ENCODE data around the gene GNG13. TPM values are rescaled to one million over a fixed set of nuclear protein-coding genes. Genes with fewer than 3 reads are reported as not detected.

The GNG13 gene
- total RNA-seq, 2 donors from 2014 or later = not detected

DNA sequence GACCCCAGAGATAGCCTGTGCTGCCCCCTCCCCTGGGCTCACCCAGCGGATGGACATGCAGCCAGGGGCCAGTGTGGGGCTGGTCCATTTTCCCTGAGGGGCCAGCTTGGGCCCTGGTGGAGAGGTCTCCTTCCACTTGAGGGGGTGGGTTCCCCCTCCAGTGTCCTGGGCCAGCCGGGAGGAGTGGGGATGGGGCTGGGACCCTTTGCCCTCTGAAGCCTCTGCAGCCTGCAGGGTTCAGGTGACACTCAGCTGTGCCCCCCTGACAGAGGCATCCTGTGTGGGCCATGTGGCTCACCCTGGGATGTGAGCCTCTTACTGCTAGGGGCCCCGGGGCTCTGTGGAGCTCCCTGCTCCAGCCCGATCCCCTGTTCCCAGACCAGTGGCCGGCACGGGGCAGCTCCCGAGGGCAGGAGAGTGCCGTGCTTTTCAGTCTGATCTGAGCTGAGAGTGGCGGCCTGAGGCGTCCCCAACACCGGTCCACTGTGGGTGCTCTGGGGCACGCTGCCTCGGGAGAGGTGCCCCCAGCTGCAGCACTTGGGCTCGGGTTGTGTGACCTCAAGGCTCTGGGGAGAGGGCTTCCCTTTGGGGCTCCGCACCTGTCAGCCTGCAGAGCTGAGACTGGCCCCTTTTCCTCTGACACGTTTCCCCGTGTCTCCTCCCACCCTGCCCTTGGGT lies 439 bp upstream of the GNG13 start:
- no peak overlapping the region for H3K27ac ChIP-seq
- no peaks in the 10 kb centered on the region for H3K9me3 ChIP-seq
- H3K27me3 ChIP-seq = peaks cover 4 to 21% of the 10 kb centered on the region in 2 donors
- TF ChIP-seq, protein P1, sequence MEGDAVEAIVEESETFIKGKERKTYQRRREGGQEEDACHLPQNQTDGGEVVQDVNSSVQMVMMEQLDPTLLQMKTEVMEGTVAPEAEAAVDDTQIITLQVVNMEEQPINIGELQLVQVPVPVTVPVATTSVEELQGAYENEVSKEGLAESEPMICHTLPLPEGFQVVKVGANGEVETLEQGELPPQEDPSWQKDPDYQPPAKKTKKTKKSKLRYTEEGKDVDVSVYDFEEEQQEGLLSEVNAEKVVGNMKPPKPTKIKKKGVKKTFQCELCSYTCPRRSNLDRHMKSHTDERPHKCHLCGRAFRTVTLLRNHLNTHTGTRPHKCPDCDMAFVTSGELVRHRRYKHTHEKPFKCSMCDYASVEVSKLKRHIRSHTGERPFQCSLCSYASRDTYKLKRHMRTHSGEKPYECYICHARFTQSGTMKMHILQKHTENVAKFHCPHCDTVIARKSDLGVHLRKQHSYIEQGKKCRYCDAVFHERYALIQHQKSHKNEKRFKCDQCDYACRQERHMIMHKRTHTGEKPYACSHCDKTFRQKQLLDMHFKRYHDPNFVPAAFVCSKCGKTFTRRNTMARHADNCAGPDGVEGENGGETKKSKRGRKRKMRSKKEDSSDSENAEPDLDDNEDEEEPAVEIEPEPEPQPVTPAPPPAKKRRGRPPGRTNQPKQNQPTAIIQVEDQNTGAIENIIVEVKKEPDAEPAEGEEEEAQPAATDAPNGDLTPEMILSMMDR (IDR thresholded peaks at IDR 0.05) = no peak
- no peak overlapping the region for H3K4me3 ChIP-seq
- DNase-seq (ENCODE audit: low spot score) = no peak
- no peaks in the 10 kb centered on the region for H3K36me3 ChIP-seq
- peaks cover 0 to 3% of the 10 kb centered on the region in 2 donors for H3K4me1 ChIP-seq

DNA sequence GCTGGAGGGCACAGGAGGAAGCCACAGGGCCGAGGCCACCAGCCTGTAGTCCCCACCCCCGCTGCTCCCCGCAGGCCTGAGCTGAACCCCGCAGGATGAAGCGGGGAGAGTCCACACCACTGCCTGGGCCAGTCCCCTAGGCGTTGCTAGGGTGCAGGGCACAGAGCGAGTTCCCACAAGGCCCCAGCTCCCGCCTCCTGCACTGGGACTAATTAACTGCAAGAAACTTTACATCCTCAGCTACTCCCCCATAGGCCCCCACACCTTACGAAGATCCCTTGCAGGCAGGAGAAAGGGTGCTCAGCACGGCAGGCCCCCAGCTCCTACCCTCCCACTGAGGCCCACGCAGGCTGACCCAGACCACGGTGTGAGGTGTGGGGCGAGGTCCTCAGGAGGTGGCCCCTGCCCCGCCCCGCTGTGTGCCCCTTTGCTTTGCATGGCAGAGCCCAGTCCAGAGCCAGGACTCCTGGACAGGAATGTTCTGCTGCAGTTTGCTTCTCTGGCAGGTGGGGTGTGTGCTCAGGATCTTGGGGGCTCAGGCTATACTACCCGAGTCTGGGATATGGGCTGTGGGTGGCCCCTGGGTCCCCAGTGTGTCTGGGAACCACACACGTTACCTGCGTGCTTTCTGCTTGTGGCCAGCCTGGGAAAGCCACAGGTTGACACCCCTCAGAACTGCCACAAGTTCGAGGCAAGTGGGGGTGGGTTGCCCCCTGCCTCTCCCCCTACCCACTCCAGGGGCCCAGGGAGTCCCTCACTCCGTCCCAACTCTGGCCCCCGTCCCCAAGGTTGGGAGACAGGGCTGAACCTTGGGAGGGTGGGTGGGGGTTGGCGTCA lies 1.2 kb downstream of the GNG13 start:
- H3K36me3 ChIP-seq = no peaks in the 10 kb centered on the region
- TF ChIP-seq, protein P1 (IDR thresholded peaks at IDR 0.05) = no peak
- no peak overlapping the region for H3K27ac ChIP-seq
- H3K4me1 ChIP-seq = no peaks in the 10 kb centered on the region
- no peak for DNase-seq (ENCODE audit: low spot score)
- no peak overlapping the region for H3K4me3 ChIP-seq
- no peaks in the 10 kb centered on the region for H3K9me3 ChIP-seq
- peaks cover 4 to 21% of the 10 kb centered on the region in 2 donors for H3K27me3 ChIP-seq

DNA sequence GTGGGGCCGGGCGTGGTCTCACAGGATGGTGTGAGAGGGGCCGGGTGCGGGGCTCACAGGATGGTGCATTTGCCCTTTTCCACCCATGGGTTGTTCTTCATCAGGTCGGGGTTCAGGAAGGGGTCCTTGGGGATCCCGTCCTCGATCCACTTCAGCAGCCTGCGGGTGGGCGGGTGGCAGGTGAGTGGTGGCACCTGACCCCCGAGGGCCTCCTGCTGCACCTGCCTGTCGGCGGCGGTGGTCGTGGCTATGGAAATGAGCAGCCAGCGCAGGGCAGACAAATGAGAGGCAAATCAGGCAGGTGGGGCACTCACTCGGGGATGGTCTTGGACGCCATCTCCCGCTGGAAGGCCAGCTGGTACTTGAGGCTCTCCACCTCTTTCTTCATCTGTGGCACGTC lies 1.9 kb downstream of the GNG13 start:
- no peaks in the 10 kb centered on the region for H3K36me3 ChIP-seq
- no peaks in the 10 kb centered on the region for H3K4me1 ChIP-seq
- TF ChIP-seq, protein P1 (IDR thresholded peaks at IDR 0.05) = no peak
- H3K9me3 ChIP-seq = no peaks in the 10 kb centered on the region
- no peak overlapping the region for H3K27ac ChIP-seq
- H3K4me3 ChIP-seq = no peak overlapping the region
- peaks cover 4 to 21% of the 10 kb centered on the region in 2 donors for H3K27me3 ChIP-seq
- no peak for DNase-seq (ENCODE audit: low spot score)

DNA sequence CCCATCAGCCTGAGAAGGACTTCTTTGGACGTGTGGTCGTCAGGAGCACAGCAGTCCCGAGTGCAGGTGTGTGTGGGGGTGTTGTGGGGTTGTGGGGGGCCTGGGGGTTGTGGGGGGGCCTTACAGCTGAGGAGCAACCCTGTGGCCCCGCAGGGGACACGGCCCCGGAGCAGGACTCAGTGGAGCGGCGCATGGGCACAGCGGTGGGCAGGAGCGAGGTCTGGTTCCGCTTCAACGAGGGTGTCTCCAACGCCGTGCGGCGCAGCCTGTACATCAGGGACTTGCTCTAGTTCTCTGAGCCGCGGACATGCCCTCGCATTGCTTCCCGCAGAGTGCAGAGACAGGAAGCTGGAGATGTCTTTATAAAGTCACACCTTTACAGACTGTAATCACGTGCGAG lies 2.8 kb downstream of the GNG13 start:
- H3K4me3 ChIP-seq = no peak overlapping the region
- TF ChIP-seq, protein P1 (IDR thresholded peaks at IDR 0.05) = no peak
- H3K27ac ChIP-seq = no peak overlapping the region
- no peaks in the 10 kb centered on the region for H3K36me3 ChIP-seq
- no peaks in the 10 kb centered on the region for H3K9me3 ChIP-seq
- DNase-seq (ENCODE audit: low spot score) = no peak
- no peaks in the 10 kb centered on the region for H3K4me1 ChIP-seq
- H3K27me3 ChIP-seq = peaks cover 4 to 21% of the 10 kb centered on the region in 2 donors

DNA sequence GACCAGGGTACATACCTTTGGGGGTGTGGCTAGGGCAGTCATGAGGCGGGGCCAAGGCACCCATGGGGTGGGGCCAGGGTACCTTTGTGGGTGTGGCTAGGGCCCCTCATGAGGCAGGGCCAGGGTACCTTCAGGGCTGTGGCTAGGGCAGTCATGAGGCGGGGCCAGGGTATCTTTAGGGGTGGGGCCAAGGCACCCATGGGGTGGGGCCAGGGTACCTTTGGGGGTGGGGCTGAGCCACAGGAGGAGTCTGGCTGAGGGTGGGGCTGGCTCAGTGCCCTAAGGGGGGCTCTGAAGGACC lies 3.5 kb downstream of the GNG13 start:
- TF ChIP-seq, protein P1 (IDR thresholded peaks at IDR 0.05) = no peak
- Histone ChIP-seq H3K27me3 (peaks cover 4 to 21% of the 10 kb centered on the region in 2 donors), H3K27ac (no peak overlapping the region), H3K4me3 (no peak overlapping the region), H3K4me1 (no peaks in the 10 kb centered on the region), H3K36me3 (no peaks in the 10 kb centered on the region), H3K9me3 (no peaks in the 10 kb centered on the region)
- DNase-seq (ENCODE audit: low spot score) = no peak
